B cell (primary cell): ENCODE measurements around the gene LCN2. TPM values are rescaled to one million over a fixed set of nuclear protein-coding genes. Genes with fewer than 3 reads are reported as not detected.

Experiments used
- ATAC-seq: fragments of 200-7000 bp; cut with Tn5 transposase; one replicate; pipeline ENCODE4 v1.10.0; 2021; ENCODE audit warnings: low read depth, mild to moderate bottlenecking, moderate number of reproducible peaks, moderate library complexity
- CTCF ChIA-PET: fragments of 350-600 bp; sonication (Branson Sonifier 250); formaldehyde crosslinking; loops from one replicate; lab custom pipeline; 2021; ENCODE audit warnings: antibody characterized with exemption, inconsistent platforms; lab: Charles Lee
- POLR2A ChIA-PET: fragments of 350-600 bp; sonication (Branson Sonifier 250); formaldehyde crosslinking; loops from one replicate; lab custom pipeline; 2021; ENCODE audit warnings: antibody characterized with exemption; lab: Charles Lee
- DNase-seq: peaks from one replicate; pipeline ENCODE4 v3.0.0; 2013
- H2AFZ ChIP-seq: 2 replicates; pipeline ENCODE4 v1.6.1; 2012; ENCODE audit warnings: mild to moderate bottlenecking, low read depth, low read length; ENCODE audit not compliant: insufficient read depth, poor library complexity, severe bottlenecking
- H3K27ac ChIP-seq, 2 donors: 1 replicate in 1 of 2; 2 replicates in 1 of 2; pipeline ENCODE4 v1.5.1; 2012 to 2013; ENCODE audit warnings: low read length in 2 of 2, mild to moderate bottlenecking in 2 of 2, moderate library complexity in 1 of 2
- H3K27me3 ChIP-seq, 4 experiments: fragments of 200-600 bp in 1 of 4; sonication (generic) in 1 of 4; replicated peaks in 1 of 4; 1 replicate in 2 of 4; 2 replicates in 2 of 4; pipeline versions ENCODE4 v1.6.1 to v1.7.0; 2013 to 2016; ENCODE audit warnings: low read length in 3 of 4, mild to moderate bottlenecking in 2 of 4, mixed read lengths in 1 of 4, moderate library complexity in 1 of 4; ENCODE audit not compliant: insufficient read depth in 4 of 4, control insufficient read depth in 3 of 4; ENCODE audit errors: control extremely low read depth in 1 of 4
- H3K36me3 ChIP-seq, 2 experiments: replicated peaks in 1 of 2; 1 replicate in 1 of 2; 2 replicates in 1 of 2; pipeline versions ENCODE4 v1.6.1 to v1.7.1; 2013; ENCODE audit warnings: low read length in 1 of 2; ENCODE audit not compliant: insufficient read depth in 2 of 2, control insufficient read depth in 1 of 2; ENCODE audit errors: control extremely low read depth in 1 of 2, extremely low read depth in 1 of 2
- H3K4me1 ChIP-seq, 2 donors: fragments of 200-600 bp in 1 of 2; sonication (generic) in 1 of 2; 1 replicate in 1 of 2; 2 replicates in 1 of 2; pipeline versions ENCODE4 v1.5.1 to v1.6.1; 2013 to 2017; ENCODE audit warnings: low read length in 2 of 2; ENCODE audit not compliant: control insufficient read depth in 2 of 2, insufficient read depth in 2 of 2
- H3K4me2 ChIP-seq: replicated peaks from 2 replicates; pipeline ENCODE3; 2012; ENCODE audit warnings: mild to moderate bottlenecking, low read depth, low read length; ENCODE audit not compliant: poor library complexity, severe bottlenecking
- H3K4me3 ChIP-seq, 5 experiments: fragments of 200-600 bp in 1 of 5; sonication (generic) in 1 of 5; 1 replicate in 3 of 5; 2 replicates in 2 of 5; pipeline versions ENCODE4 v1.5.1 to v1.7.0; 2011 to 2016; ENCODE audit warnings: low read length in 4 of 5, mild to moderate bottlenecking in 4 of 5, low read depth in 2 of 5, control low read depth in 1 of 5, moderate library complexity in 1 of 5; ENCODE audit not compliant: insufficient read depth in 1 of 5; ENCODE audit errors: control extremely low read depth in 1 of 5, extremely low read depth in 1 of 5
- H3K79me2 ChIP-seq: fragments of 200-600 bp; sonication (generic); one replicate; pipeline ENCODE4 v1.6.0; 2016; ENCODE audit warnings: low read length; ENCODE audit not compliant: control insufficient read depth, insufficient read depth
- H3K9ac ChIP-seq: fragments of 200-600 bp; sonication (generic); 2 replicates; pipeline ENCODE4 v1.6.1; 2017; ENCODE audit warnings: mild to moderate bottlenecking, low read length, moderate library complexity
- H3K9me3 ChIP-seq, 3 donors: one replicate each; pipeline versions ENCODE4 v1.6.1 to v1.7.1; 2013; ENCODE audit warnings: low read length in 2 of 3; ENCODE audit not compliant: control insufficient read depth in 2 of 3, insufficient read depth in 1 of 3; ENCODE audit errors: control extremely low read depth in 1 of 3
- H4K20me1 ChIP-seq: 2 replicates; pipeline ENCODE4 v1.6.0; 2012; ENCODE audit warnings: mild to moderate bottlenecking, low read length; ENCODE audit not compliant: insufficient read depth, control insufficient read depth, poor library complexity, severe bottlenecking
- H3K27ac Mint-ChIP-seq: one replicate; pipeline ENCODE4 v1.8.0; 2021; ENCODE audit warnings: mixed read lengths
- H3K27me3 Mint-ChIP-seq: one replicate; pipeline ENCODE4 v1.8.0; 2021; ENCODE audit warnings: mixed read lengths
- H3K4me1 Mint-ChIP-seq: one replicate; pipeline ENCODE4 v1.8.0; 2021; ENCODE audit warnings: mixed read lengths
- H3K4me3 Mint-ChIP-seq: one replicate; pipeline ENCODE4 v1.8.0; 2021; ENCODE audit warnings: mixed read lengths
- H3K9me3 Mint-ChIP-seq: one replicate; pipeline ENCODE4 v1.8.0; 2022; ENCODE audit warnings: mixed read lengths; ENCODE audit not compliant: insufficient read depth
- EZH2 ChIP-seq: IDR thresholded peaks from 2 replicates; pipeline ENCODE4 v1.6.1; 2012; ENCODE audit warnings: borderline replicate concordance, low read depth, mild to moderate bottlenecking, moderate library complexity, low read length; ENCODE audit not compliant: insufficient read depth, poor library complexity, severe bottlenecking
- WGBS: methylation state at CpG from one replicate; pipeline ENCODE4 v1.1.5; 2013; ENCODE audit warnings: missing lambda C conversion rate; ENCODE audit not compliant: insufficient coverage; 5-methylcytosine and 5-hydroxymethylcytosine counted together
- intact Hi-C: fragments of 100-400 bp; cut with micrococcal nuclease; formaldehyde crosslinking; loops from one replicate; pipeline ENCODE4 v1.10.0; 2022
- polyA plus RNA-seq: library from polyadenylated mRNA; depleted of rRNA; stranded (reverse); fragments of >200 nt; gene quantifications from 2 replicates; pipeline ENCODE4 v1.2.3, GENCODE V29; 2012
- total RNA-seq, 2 donors: library from RNA; stranded (reverse); fragments of 120-200 nt in 1 of 2; gene quantifications; 1 replicate in 1 of 2; 2 replicates in 1 of 2; pipeline versions ENCODE4 v1.2.3 to v1.2.4, GENCODE V29; 2013 to 2022
- TF ChIP-seq, protein P1 (sequence below): fragments of 200-600 bp; IDR thresholded peaks from one replicate; pipeline ENCODE4 v1.8.0; 2022; ENCODE audit warnings: antibody characterized with exemption, mild to moderate bottlenecking

Gene LCN2
- total and polyA plus RNA-seq, 2 donors (not counting 1 experiment from before 2014, with no cell fraction given): not detected

DNA sequence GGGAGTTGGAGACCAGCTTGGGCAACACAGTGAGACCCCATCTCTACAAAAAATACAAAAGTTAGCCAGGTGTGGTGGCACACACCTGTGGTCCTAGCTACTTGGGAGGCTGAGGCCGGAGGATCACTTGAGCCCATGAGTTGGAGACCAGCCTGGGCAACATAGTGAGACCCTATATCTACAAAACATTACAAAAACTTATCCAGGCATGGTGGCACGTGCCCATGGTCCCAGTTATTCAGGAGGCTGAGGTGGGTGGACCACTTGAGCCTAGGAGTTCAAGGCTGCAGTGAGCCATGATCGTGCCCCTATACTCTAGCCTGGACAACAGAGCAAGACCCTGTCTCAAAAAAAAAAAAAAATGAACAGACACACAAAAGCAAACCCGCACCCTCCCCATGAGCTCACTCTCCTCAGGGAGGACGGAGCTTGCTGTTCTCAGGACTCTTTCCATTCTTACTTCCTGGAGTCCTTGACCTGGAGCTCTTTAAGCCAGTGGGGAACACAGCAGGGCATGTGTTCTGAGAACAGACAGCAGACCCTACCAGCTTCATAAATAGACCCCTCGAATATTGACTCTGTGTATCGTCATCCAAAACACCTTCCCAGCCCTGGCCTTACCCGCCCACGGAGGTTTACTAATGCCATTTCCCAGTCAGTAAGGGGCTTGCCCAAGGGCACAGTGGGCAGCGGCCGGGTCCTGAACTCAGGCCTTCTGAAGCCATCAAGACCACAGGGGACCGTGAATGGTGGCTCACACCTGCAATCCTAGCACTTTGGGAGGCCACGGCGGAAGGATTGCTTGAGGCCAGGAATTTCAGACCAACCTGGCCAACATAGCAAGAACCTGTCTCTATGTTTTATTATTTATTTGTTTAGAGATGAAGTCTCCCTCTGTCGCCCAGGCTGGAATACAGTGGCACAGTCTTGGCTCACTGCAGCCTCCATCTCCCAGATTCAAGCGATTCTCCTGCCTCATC is 32.9 kb upstream of the LCN2 start:
- peak overlapping the region; percentile 91 for H3K27ac Mint-ChIP-seq
- Histone ChIP-seq H3K4me2 (peak overlapping the region; percentile 65), H3K27me3 (no peaks in the 10 kb centered on the region), H3K4me1 (peaks cover 37 to 42% of the 10 kb centered on the region in 2 donors), H3K9me3 (peaks cover 0 to 6% (median 0%) of the 10 kb centered on the region in 3 donors), H2AFZ (no peak overlapping the region), H3K36me3 (peaks cover 0 to 17% of the 10 kb centered on the region in 2 experiments), H3K79me2 (peaks cover 8% of the 10 kb centered on the region), H3K4me3 (no peak overlapping the region), H4K20me1 (peaks cover 6% of the 10 kb centered on the region), H3K27ac (peak overlapping the region; percentile 68 to 70), H3K9ac (no peak overlapping the region)
- peaks cover 38% of the 10 kb centered on the region for H3K4me1 Mint-ChIP-seq
- no peaks in the 10 kb centered on the region for H3K27me3 Mint-ChIP-seq
- ATAC-seq: no peak
- no peaks in the 10 kb centered on the region for H3K9me3 Mint-ChIP-seq
- 90% methylated on average over 11 of the region's 16 CpGs for WGBS
- intact Hi-C loops: loop anchor here (1.0 to 5.0 kb wide), 7 partner anchors 11 to 173 kb away; partner anchors contain the start of genes NAIF1 and PTGES2
- DNase-seq: no peak
- ChIA-PET POLR2A (interaction anchor here (0.5 to 1.9 kb wide), 11 partner anchors 8 to 896 kb away, joined by 3 to 12 read pairs (median 4); partner anchors contain the start of genes NAIF1, PTGES2 and SLC25A25), CTCF (interaction anchor here (0.8 to 5.7 kb wide), 27 partner anchors 11 to 247 kb away, joined by 3 to 49 read pairs (median 6); partner anchors contain the start of genes EEIG1, NAIF1, PTGES2 and SLC25A25)
- TF ChIP-seq, protein P1, sequence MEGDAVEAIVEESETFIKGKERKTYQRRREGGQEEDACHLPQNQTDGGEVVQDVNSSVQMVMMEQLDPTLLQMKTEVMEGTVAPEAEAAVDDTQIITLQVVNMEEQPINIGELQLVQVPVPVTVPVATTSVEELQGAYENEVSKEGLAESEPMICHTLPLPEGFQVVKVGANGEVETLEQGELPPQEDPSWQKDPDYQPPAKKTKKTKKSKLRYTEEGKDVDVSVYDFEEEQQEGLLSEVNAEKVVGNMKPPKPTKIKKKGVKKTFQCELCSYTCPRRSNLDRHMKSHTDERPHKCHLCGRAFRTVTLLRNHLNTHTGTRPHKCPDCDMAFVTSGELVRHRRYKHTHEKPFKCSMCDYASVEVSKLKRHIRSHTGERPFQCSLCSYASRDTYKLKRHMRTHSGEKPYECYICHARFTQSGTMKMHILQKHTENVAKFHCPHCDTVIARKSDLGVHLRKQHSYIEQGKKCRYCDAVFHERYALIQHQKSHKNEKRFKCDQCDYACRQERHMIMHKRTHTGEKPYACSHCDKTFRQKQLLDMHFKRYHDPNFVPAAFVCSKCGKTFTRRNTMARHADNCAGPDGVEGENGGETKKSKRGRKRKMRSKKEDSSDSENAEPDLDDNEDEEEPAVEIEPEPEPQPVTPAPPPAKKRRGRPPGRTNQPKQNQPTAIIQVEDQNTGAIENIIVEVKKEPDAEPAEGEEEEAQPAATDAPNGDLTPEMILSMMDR: no peak
- no peak for TF ChIP-seq EZH2
- H3K4me3 Mint-ChIP-seq: peak overlapping the region; percentile 69
